ENCODE data around the gene NXPE1.

GRCh38 chr11:114587398-114587953 lies 27.8 kb upstream of the NXPE1 start:
- TF ChIP-seq CTCF (IDR thresholded peaks at IDR 0.05; ENCODE audit: low read length), result no peak
- TF ChIP-seq EZH2 (IDR thresholded peaks at IDR 0.05; ENCODE audit: borderline replicate concordance, low read length), result no peak

All from OCI-LY1 (cell line).